Measurements from ENCODE around the gene GPR4. TPM values are rescaled to one million over a fixed set of nuclear protein-coding genes. Genes with fewer than 3 reads are reported as not detected.
A peak's percentile ranks its signal among the peaks of the same experiment; 100 is the strongest.

GPR4 gene
- total RNA-seq, 5 donors from 2014 or later (not counting 1 experiment from before 2014, with no cell fraction given), result 0.20 TPM; not detected in 4

DNA sequence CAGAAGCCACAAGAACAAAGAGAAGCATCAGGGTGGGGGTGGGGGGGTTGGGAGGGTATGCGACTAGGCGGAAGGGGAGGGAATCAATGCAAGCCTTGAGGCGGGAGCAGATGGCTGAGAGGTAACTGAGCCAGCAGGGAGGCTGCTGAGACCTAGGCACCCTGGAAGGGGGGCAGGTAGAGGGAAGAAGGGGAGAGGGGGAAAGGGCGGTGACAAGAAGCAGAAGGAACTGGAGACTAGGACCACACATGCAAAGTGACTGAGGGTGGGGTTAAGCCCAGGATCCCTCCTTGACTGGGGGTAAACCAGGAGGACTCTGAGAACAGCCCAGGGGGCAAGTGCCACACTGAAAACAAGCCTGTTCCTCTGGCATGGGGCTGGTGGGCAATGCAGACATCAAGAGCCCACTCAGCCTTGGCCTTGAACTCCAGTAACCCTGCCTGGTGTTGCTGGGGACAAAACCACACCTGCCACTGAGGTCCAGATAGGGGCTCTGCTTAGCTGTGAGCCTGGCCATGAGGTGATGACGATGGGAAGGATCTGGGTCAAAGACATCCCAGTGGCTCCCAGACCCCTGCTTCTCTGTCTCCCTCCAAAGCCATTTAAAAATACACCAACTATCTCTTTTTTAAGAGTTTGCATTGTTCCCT, 37.8 kb downstream of the GPR4 start:
- H3K27ac ChIP-seq (ENCODE audit: low read length), result peak overlapping the region; percentile 69
- no peaks in the 10 kb centered on the region for H3K27me3 ChIP-seq (replicated peaks in 1 of 2; ENCODE audit: control insufficient read depth in 2 of 2, extremely low read depth in 1 of 2, insufficient read depth in 2 of 2, low read length in 1 of 2)
- Mint-ChIP-seq H3K4me1 (peaks cover 31 to 45% (median 31%) of the 10 kb centered on the region in 3 donors), H3K27ac (peak overlapping the region; percentile 57 to 94), H3K4me3 (peak overlapping the region in 1 of 3 donors; percentile 71), H3K9me3 (no peaks in the 10 kb centered on the region), H3K36me3 (no peaks in the 10 kb centered on the region), H3K27me3 (no peaks in the 10 kb centered on the region)
- 45% methylated on average over 4 of the region's 5 CpGs for WGBS (ENCODE audit: insufficient coverage)
- H3K9me3 ChIP-seq, result no peaks in the 10 kb centered on the region
- H3K4me3 ChIP-seq (ENCODE audit: control insufficient read depth in 1 of 2, extremely low read depth in 1 of 2, low read length in 1 of 2), result no peak overlapping the region
- peaks cover 10 to 49% of the 10 kb centered on the region in 2 experiments for H3K4me1 ChIP-seq (ENCODE audit: control insufficient read depth in 1 of 2, extremely low read depth in 1 of 2, insufficient read depth in 2 of 2, low read length in 2 of 2)
- DNase-seq (peak in 1 of 35 experiments; percentile 20), ATAC-seq (replicated peaks in 1 of 4) (peak in 1 of 4 experiments; percentile 49)
- no peaks in the 10 kb centered on the region for H3K36me3 ChIP-seq (ENCODE audit: control insufficient read depth in 2 of 2, extremely low read depth in 1 of 2, insufficient read depth in 1 of 2, low read length in 1 of 2)
- ChIA-PET POLR2A (no interaction called here), CTCF (interaction anchor here in 1 of 2 donors (0.6 kb wide), 2 partner anchors 40 to 77 kb away, joined by 5 to 8 read pairs; no protein-coding TSS in a partner anchor)

DNA sequence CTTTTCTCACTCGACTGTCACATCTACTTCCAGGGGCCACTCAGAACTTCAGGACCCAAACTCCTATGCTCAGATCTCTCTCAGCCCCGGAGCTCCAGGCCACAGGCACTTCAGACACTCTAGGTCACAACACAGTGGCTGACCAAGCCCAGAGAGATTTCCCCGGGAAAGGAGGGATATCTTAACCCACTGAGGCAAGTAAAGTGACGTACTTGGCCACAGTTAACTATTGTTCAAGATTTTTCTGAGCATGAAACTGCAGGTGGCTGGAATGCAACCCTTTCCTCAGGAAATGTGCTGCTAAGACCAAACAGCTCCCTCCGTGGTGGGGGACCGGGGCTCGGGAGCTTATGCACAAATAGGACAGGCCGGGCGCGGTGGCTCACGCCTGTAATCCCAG, 41.3 kb downstream of the GPR4 start:
- H3K27me3 ChIP-seq (replicated peaks in 1 of 2; ENCODE audit: control insufficient read depth in 2 of 2, extremely low read depth in 1 of 2, insufficient read depth in 2 of 2, low read length in 1 of 2), result no peaks in the 10 kb centered on the region
- H3K4me1 ChIP-seq (ENCODE audit: control insufficient read depth in 1 of 2, extremely low read depth in 1 of 2, insufficient read depth in 2 of 2, low read length in 2 of 2), result peaks cover 12 to 64% of the 10 kb centered on the region in 2 experiments
- POLR2A ChIA-PET, result no interaction called here
- H3K27ac Mint-ChIP-seq, result peak overlapping the region; percentile 48 to 49
- ATAC-seq (replicated peaks in 1 of 4) (no peak), DNase-seq (no peak)
- no peaks in the 10 kb centered on the region for H3K9me3 Mint-ChIP-seq
- no peaks in the 10 kb centered on the region for H3K36me3 ChIP-seq (ENCODE audit: control insufficient read depth in 2 of 2, extremely low read depth in 1 of 2, insufficient read depth in 1 of 2, low read length in 1 of 2)
- CTCF ChIA-PET, result interaction anchor here in 1 of 2 donors (0.6 kb wide), 1 partner anchor 24 kb away, joined by 3 read pairs; no protein-coding TSS in a partner anchor
- H3K4me3 Mint-ChIP-seq, result peak overlapping the region in 1 of 3 donors; percentile 56
- H3K27ac ChIP-seq (ENCODE audit: low read length), result no peak overlapping the region
- no peaks in the 10 kb centered on the region for H3K9me3 ChIP-seq
- no peaks in the 10 kb centered on the region for H3K36me3 Mint-ChIP-seq
- no peaks in the 10 kb centered on the region for H3K27me3 Mint-ChIP-seq
- peaks cover 42 to 56% (median 46%) of the 10 kb centered on the region in 3 donors for H3K4me1 Mint-ChIP-seq
- no peak overlapping the region for H3K4me3 ChIP-seq (ENCODE audit: control insufficient read depth in 1 of 2, extremely low read depth in 1 of 2, low read length in 1 of 2)
- 92% methylated on average over 4 of the region's 11 CpGs for WGBS (ENCODE audit: insufficient coverage)

DNA sequence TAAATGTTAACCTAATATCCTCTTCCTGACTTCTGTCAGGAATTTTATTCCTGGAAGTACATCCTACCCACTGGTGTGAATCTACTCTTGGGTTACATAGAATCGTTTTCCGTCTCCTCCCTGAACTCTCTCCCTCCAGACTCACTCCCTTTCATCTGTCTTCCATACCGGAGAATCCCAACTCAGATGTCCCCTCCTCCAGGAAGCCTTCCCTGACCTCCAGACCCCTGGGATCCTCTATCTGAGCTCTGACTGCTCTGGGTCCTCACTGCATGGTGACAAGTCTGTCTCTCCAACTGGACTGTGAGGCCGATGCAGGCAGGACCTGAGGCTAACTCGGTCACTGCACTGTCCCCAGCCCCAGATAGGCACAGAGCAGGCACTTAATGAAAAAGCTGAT, 42.0 kb downstream of the GPR4 start:
- Mint-ChIP-seq H3K4me1 (peaks cover 42 to 56% (median 46%) of the 10 kb centered on the region in 3 donors), H3K36me3 (no peaks in the 10 kb centered on the region), H3K27me3 (no peaks in the 10 kb centered on the region), H3K9me3 (no peaks in the 10 kb centered on the region), H3K27ac (no peak overlapping the region), H3K4me3 (no peak overlapping the region)
- ATAC-seq (replicated peaks in 1 of 4) (no peak), DNase-seq (no peak)
- WGBS (ENCODE audit: insufficient coverage), result 97% methylated on average over 3 of the region's 5 CpGs
- Histone ChIP-seq H3K36me3 (ENCODE audit: control insufficient read depth in 2 of 2, extremely low read depth in 1 of 2, insufficient read depth in 1 of 2, low read length in 1 of 2) (no peaks in the 10 kb centered on the region), H3K27me3 (replicated peaks in 1 of 2; ENCODE audit: control insufficient read depth in 2 of 2, extremely low read depth in 1 of 2, insufficient read depth in 2 of 2, low read length in 1 of 2) (no peaks in the 10 kb centered on the region), H3K9me3 (no peaks in the 10 kb centered on the region), H3K4me3 (ENCODE audit: control insufficient read depth in 1 of 2, extremely low read depth in 1 of 2, low read length in 1 of 2) (no peak overlapping the region), H3K27ac (ENCODE audit: low read length) (no peak overlapping the region), H3K4me1 (ENCODE audit: control insufficient read depth in 1 of 2, extremely low read depth in 1 of 2, insufficient read depth in 2 of 2, low read length in 2 of 2) (peaks cover 12 to 61% of the 10 kb centered on the region in 2 experiments)
- ChIA-PET CTCF (no interaction called here), POLR2A (no interaction called here)

DNA sequence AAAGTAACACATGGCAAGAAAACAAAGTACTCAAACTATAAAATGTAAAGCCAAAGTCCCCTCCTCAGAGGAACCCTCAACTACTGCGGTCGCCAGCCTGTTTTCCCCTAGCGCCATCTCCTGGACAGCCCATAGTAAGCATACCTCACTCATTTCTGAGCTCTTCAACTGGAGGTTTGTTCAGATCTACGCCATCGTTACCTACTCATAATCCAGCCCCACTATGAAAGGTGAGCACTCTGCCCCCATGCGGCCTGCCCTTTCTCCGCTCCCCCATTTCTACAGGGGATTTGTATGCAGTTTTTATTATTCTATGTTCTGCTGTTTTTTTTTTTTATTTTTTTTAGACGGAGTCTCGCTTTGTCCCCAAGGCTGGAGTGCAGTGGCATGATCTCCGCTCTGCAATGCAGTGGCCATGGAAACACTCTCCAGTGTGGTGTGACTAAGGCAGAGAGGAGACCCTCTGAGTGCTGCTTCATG, 43.6 kb downstream of the GPR4 start:
- Mint-ChIP-seq H3K27me3 (no peaks in the 10 kb centered on the region), H3K4me3 (peak overlapping the region in 1 of 3 donors; percentile 3), H3K27ac (peak overlapping the region; percentile 41 to 48), H3K9me3 (no peaks in the 10 kb centered on the region), H3K36me3 (no peaks in the 10 kb centered on the region), H3K4me1 (peaks cover 31 to 51% (median 36%) of the 10 kb centered on the region in 3 donors)
- ChIA-PET POLR2A (interaction anchor here (0.6 to 0.7 kb wide), 2 partner anchors 11 to 21 kb away, joined by 4 to 6 read pairs; no protein-coding TSS in a partner anchor), CTCF (interaction anchor here (0.5 to 1.4 kb wide), 19 partner anchors 9 to 375 kb away, joined by 3 to 8 read pairs (median 4); partner anchors contain the start of gene QPCTL (in 1 of the 2))
- peak; percentile 86 to 94 (median 90) for ATAC-seq (replicated peaks in 1 of 4)
- 47% methylated on average over 5 of the region's 10 CpGs for WGBS (ENCODE audit: insufficient coverage)
- no peaks in the 10 kb centered on the region for H3K9me3 ChIP-seq
- peaks cover 0 to 7% of the 10 kb centered on the region in 2 donors for H3K36me3 ChIP-seq (ENCODE audit: control insufficient read depth in 2 of 2, extremely low read depth in 1 of 2, insufficient read depth in 1 of 2, low read length in 1 of 2)
- H3K4me3 ChIP-seq (ENCODE audit: control insufficient read depth in 1 of 2, extremely low read depth in 1 of 2, low read length in 1 of 2), result no peak overlapping the region
- no peak overlapping the region for H3K27ac ChIP-seq (ENCODE audit: low read length)
- peak; percentile 36 to 86 (median 69) for DNase-seq
- H3K27me3 ChIP-seq (replicated peaks in 1 of 2; ENCODE audit: control insufficient read depth in 2 of 2, extremely low read depth in 1 of 2, insufficient read depth in 2 of 2, low read length in 1 of 2), result no peaks in the 10 kb centered on the region
- peaks cover 3 to 46% of the 10 kb centered on the region in 2 experiments for H3K4me1 ChIP-seq (ENCODE audit: control insufficient read depth in 1 of 2, extremely low read depth in 1 of 2, insufficient read depth in 2 of 2, low read length in 2 of 2)

DNA sequence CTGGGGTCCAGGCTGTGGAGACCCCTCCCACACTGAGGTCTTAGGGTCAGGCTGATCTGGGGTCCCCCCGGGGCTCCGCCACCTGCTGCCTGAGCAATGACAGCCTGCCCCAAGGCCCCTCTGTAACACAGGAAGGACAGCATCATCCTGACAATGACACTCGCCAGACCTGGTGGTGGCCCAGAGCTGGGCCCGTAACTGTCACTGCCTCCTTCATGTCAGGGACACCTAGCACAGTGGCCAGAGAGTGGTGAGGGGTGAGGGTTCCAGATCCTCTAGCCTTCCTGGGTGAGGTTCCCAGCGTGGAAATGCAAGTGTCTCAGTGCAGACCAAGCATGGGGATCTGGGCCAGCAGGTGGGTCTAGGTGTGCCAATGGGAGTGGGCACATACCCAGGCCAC, 45.2 kb downstream of the GPR4 start:
- peaks cover 2 to 30% of the 10 kb centered on the region in 2 experiments for H3K4me1 ChIP-seq (ENCODE audit: control insufficient read depth in 1 of 2, extremely low read depth in 1 of 2, insufficient read depth in 2 of 2, low read length in 2 of 2)
- WGBS (ENCODE audit: insufficient coverage), result 94% methylated on average over 5 of the region's 5 CpGs
- ChIA-PET POLR2A (interaction anchor here in 1 of 2 donors (0.5 kb wide), 1 partner anchor 1914 kb away, joined by 7 read pairs; no protein-coding TSS in a partner anchor), CTCF (interaction anchor here in 1 of 2 donors (0.5 kb wide), 1 partner anchor 67 kb away, joined by 5 read pairs; no protein-coding TSS in a partner anchor)
- H3K27me3 Mint-ChIP-seq, result no peaks in the 10 kb centered on the region
- no peak overlapping the region for H3K4me3 ChIP-seq (ENCODE audit: control insufficient read depth in 1 of 2, extremely low read depth in 1 of 2, low read length in 1 of 2)
- peaks cover 6 to 10% of the 10 kb centered on the region in 2 donors for H3K36me3 ChIP-seq (ENCODE audit: control insufficient read depth in 2 of 2, extremely low read depth in 1 of 2, insufficient read depth in 1 of 2, low read length in 1 of 2)
- no peak overlapping the region for H3K27ac Mint-ChIP-seq
- no peaks in the 10 kb centered on the region for H3K9me3 ChIP-seq
- H3K9me3 Mint-ChIP-seq, result no peaks in the 10 kb centered on the region
- no peaks in the 10 kb centered on the region for H3K27me3 ChIP-seq (replicated peaks in 1 of 2; ENCODE audit: control insufficient read depth in 2 of 2, extremely low read depth in 1 of 2, insufficient read depth in 2 of 2, low read length in 1 of 2)
- ATAC-seq (replicated peaks in 1 of 4), result no peak
- peaks cover 21 to 43% (median 27%) of the 10 kb centered on the region in 3 donors for H3K4me1 Mint-ChIP-seq
- H3K4me3 Mint-ChIP-seq, result no peak overlapping the region
- H3K36me3 Mint-ChIP-seq, result peaks cover 5% of the 10 kb centered on the region
- H3K27ac ChIP-seq (ENCODE audit: low read length), result no peak overlapping the region
- no peak for DNase-seq

DNA sequence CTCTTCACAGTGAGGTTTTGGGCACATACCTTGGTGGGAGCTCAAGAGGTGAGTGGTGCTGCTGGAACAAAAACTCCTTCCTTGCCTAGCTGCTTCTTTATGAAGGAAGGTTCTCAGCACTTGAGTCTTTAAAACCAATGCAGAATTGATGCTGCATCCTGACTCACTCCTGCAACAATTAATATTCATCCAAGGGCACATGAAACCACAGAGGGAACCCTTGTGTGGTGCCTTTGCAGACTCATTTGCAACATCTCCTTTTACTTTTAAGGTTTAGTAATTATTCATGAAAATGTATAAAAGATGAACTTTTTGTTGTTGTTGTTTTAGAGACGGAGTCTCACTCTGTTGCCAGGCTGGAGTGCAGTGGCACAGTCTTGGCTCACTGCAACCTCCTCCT, 47.5 kb downstream of the GPR4 start:
- Mint-ChIP-seq H3K27me3 (no peaks in the 10 kb centered on the region), H3K9me3 (no peaks in the 10 kb centered on the region), H3K4me3 (no peak overlapping the region), H3K27ac (no peak overlapping the region), H3K4me1 (peaks cover 10 to 21% (median 15%) of the 10 kb centered on the region in 3 donors), H3K36me3 (peaks cover 11% of the 10 kb centered on the region)
- CTCF ChIA-PET, result interaction anchor here in 1 of 2 donors (0.6 kb wide), 1 partner anchor 27 kb away, joined by 3 read pairs; no protein-coding TSS in a partner anchor
- no CpG with 5 or more reads among the region's 1 CpG for WGBS (ENCODE audit: insufficient coverage)
- no peak overlapping the region for H3K4me3 ChIP-seq (ENCODE audit: control insufficient read depth in 1 of 2, extremely low read depth in 1 of 2, low read length in 1 of 2)
- H3K27ac ChIP-seq (ENCODE audit: low read length), result no peak overlapping the region
- no peaks in the 10 kb centered on the region for H3K9me3 ChIP-seq
- POLR2A ChIA-PET, result no interaction called here
- peaks cover 10 to 12% of the 10 kb centered on the region in 2 donors for H3K36me3 ChIP-seq (ENCODE audit: control insufficient read depth in 2 of 2, extremely low read depth in 1 of 2, insufficient read depth in 1 of 2, low read length in 1 of 2)
- DNase-seq (no peak), ATAC-seq (replicated peaks in 1 of 4) (no peak)
- no peaks in the 10 kb centered on the region for H3K27me3 ChIP-seq (replicated peaks in 1 of 2; ENCODE audit: control insufficient read depth in 2 of 2, extremely low read depth in 1 of 2, insufficient read depth in 2 of 2, low read length in 1 of 2)
- peaks cover 2 to 15% of the 10 kb centered on the region in 2 experiments for H3K4me1 ChIP-seq (ENCODE audit: control insufficient read depth in 1 of 2, extremely low read depth in 1 of 2, insufficient read depth in 2 of 2, low read length in 2 of 2)

Measured in T-cell (primary cell).